ENCODE data around the gene CFL2.
"Not testable (repeated sequence)": the region's sequence is repeated elsewhere in the genome, so short reads cannot be mapped to it uniquely, and the experiment has no call there.

The CFL2 gene

DNA sequence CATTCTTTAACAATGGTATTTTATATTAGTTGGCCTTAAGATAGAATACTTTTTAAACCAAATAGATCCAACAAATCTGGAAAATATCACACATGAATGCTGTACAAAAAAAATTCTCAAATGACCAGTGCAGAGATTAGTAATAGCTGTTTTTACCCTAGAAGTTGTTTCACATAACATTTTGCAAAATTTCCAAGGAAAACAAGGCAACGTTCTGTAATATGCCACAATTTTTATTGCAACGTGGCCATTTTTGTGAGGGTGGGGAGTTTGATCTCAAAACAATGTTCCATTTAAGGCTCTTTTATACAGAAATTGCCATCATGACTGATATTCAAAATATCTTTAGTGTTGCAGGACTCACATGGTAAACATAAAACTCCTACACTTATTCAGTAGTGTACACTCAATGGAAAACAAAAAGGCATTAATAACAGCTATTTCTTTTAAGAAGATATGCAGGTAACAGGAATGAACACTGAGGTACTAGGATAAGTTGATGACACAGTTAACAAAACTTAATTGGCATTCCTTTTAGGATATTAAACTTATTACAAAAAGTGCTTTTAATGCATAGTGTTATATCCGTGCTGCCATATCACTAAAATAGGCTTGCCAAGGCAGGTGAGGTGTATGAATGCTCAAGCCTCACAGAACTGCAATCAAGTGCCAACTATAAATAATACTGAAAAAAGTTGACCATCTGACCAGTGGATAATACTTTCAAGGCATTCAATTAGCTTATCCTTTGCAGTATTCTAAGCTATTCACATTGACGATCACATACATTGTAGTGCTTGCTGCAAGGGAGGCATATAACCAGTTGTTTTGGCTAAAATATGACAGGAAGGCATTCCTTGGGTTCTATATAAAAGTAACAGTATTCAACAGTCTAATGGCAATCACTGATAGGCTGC, 2.3 kb downstream of the CFL2 start:
- DNase-seq (ENCODE audit: low spot score): no peak

DNA sequence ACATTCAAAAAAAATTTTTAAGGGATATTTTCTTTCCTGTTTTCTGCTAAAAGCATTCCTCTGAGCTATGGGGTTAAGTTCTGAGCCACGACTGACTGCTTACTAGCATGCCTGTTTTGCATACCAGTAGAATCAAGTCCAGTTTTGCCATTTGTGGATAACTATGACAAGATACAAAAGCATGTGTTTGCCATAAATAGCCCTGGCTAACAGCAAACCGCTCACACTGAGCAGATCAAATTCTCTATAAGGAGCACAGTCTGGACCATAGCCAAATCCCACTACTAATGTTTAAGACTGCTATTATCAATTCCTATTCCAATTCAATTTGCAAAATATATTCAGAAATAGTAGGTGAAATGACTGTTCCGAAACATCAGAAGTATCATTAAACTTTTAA, 3.2 kb downstream of the CFL2 start:
- DNase-seq (ENCODE audit: low spot score): no peak

DNA sequence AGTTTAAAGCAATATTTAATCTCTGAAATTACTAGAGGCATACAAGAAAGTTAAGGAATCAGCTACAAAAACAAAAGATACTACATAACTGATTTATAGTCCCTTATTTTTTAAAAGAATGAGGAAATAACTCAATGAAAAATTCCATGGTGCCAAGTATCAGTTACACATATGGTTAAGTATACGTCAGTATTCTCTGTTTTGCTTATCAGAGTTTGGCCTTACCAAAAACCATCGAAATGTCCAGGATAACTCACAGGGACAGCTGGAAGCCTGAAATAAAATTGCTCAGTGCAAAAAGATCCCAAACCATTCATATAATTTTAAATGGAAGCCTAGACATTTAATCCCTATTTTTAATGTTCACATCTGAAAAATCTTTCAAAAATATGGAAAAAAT, 3.6 kb downstream of the CFL2 start:
- DNase-seq (ENCODE audit: low spot score): no peak

DNA sequence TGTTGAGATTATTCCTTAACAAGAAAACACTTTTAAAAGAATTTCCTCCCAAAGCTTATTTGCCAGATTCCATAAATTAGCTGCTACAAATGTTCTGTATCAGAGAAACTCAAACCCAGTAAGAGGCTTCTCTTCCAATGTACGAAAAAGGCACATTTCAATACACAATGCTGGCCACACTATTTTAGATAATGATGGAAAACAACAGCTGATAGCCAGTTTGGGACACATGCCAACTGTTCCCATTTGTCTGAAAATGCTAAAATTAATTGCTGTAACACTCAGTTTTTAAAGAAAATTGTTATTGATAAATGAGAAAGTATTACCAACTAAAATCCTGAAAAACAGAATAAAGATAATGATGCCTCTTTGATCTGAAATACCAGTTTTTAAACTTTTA, 4.4 kb downstream of the CFL2 start:
- no peak for DNase-seq (ENCODE audit: low spot score)

DNA sequence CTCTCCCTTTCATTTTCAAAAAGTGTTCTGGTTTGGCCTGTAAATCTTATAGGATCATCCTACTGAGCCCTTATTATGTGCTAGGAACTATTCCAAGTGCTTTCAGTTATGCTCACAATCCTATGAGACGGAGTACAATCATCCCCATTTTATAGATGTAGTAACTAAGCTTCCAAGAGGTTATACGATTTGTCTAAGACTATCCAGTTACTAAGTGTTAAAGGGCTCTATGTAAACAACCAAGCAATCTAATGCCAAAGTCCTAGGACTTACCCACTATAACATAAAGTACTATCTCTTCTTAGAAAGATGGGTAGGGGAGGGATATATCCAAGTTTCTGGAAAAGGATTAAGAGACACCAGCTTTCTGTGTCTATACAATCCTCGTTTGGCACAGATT, 6.7 kb downstream of the CFL2 start:
- DNase-seq (ENCODE audit: low spot score): no peak

DNA sequence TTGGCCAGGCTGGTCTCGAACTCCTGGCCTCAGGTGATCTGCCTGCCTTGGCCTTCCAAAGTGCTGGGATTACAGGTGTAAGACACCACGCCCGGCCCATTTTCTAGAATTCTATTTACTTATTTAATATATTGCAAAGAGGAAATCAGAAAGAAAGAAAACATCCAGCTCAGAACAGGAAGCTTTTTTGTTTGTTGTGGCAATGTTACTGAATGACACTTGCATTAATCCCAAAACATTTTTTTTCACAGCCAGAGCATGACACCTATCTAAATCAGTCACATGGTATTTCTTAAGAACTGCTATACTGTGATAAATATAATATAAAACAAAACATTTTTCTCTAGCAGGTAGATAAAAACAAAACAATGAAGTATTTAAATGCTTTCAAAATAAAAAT, 12.6 kb downstream of the CFL2 start:
- no peak for DNase-seq (ENCODE audit: low spot score)

DNA sequence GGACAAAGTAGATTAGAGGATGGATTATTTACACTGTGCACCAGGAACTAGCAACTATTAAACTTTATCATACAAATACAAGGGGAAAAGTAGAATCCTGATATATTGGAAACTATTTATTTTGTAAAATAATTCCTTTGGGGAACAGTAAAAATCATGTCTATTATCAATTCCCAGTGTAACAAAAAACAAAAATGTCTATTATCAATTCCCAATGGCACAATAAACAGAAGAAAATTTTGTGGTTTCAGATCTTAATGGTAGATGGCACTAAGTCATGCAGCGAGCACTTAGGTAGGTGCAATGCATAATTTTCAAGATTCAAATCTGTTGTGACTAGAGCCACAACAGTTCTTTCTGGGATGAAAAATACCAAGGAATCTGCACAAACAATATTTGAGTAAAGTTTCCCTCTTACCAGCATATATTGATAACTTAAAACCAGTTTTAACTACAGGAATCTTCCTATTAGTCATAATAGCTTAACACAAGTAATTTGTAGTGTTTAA, 13.7 kb downstream of the CFL2 start:
- no peak for DNase-seq (ENCODE audit: low spot score)

DNA sequence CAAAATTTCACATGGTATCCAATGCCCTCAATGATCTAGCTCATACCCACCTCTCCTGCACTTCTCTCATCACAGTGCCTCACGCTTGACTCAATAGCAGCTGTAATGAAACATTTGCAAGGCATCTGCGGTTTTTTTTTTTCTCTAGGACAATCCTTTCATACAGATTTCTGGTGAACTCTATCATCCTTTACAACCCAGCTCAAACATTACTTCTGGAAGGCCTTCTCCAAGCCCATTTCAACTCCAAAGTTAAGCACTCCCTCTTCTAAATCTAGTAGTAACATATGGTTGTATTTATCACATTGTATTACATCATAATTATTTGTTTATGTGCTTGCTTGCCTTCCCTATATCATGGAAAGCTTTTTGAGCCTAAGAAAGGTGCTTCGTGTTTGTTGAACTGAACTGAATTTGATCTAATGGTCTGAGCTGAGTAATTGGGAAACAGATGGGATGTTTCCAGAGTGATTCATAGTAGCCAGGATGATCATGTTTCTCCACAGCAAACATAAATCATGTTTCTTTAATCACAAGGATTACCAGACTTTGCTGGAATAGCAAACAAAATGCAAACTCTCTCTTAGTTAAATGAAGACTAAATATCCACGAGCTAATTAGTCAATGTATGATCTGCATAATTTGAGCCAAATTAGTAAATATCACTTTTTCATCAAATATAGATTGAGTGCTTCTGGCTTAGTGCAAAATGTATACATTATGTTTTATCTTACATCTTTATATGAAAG, 14.3 kb downstream of the CFL2 start:
- no peak for DNase-seq (ENCODE audit: low spot score)

DNA sequence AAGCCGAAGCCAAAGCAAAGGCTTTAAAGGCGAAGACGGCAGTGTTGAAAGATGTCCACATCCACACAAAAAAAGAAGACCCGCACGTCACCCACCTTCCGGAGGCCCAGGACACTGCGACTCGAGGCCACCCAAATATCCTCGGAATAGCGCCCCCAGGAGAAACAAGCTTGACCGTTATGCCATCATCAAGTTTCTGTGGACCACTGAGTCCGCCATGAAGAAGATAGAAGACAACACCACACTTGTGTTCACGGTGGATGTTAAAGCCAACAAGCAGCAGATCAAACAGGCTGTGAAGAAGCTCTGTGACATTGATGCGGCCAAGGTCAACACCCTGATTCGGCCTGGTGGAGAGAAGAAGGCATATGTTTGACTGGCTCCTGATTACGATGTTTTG, 20.2 kb downstream of the CFL2 start:
- not testable (repeated sequence) for DNase-seq (ENCODE audit: low spot score)

DNA sequence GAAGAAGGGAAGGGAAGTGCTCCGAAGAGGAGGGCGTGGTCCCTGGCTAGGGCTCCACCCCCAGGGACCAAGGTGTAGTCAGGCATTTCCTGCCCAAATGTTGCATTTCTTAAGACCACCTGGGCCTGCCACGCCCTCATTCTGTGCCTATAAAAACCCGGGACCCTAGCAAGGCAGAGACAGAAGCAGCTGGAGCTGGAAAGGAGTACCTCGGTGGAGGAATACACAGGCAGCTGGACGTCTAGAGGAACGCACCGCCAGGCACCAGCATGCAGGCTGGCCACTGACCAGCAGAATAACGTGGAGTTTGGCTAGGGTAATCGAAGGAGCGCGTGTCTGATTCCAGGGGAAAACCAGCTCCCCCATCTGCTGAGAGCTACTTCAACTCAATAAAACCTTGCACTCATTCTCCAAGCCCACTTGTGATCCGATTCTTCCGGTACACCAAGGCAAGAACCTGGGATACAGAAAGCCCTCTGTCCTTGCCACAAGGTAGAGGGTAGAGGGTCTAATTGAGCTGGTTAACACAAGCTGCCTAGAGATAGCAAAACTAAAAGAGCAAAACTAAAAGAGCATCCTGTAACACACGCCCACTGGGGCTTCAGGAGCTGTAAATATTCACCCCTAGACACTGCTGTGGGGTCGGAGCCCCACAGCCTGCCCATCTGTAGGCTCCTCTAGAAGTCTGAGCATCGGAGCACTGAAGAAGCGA, 21.0 kb downstream of the CFL2 start:
- DNase-seq (ENCODE audit: low spot score): no peak

DNA sequence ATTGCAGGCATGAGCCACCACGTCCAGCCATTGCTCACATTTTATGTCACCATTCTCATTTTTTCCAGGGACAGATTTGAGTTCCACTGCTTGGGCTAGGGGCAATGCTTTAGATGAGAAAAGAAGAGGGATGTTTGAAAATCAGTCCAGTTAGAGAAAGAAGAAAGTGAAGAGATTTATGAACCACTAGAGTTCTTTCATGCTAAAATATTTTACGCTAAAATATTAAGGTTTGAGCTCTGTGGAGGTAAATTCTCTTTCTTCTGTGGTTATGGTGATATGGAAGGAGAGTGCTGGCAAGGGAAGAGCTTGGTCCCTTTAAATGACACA, 21.5 kb downstream of the CFL2 start:
- no peak for DNase-seq (ENCODE audit: low spot score)

DNA sequence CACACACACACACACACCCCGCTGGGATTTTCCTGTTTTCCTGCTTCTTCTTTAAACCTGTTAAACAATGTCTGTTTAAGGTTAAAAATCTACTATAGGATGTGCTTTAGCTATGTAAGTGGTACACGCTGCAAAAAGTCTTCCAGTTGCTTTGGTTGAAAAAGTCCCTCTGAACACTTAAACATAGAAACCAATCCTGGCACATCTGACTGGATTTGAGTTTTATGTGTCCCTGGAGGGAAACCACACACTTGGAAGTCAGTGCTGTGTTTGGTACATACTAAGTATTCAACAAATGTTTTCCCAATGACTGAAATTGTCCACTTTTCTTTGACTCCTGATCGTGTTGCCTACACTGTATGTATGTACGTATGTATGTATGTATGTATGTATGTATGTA, 22.0 kb downstream of the CFL2 start:
- no peak for DNase-seq (ENCODE audit: low spot score)

DNA sequence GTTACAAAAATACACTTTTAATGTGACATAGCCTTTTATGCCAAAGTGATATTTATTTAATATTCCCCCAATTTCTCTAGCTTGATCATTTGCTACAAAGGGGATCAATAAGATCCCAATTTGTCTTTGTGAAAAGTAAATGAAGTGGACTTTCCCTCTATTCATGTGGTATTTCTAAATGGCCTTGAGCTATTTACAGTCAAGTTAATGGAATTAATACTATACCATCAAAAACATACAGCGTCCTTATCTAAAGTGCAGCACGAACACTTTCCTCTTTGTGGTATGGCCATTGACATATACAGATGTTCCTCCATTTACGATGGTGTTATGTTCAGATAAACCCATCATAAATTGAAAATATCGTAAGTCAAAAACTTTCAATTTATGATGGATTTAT, 23.2 kb downstream of the CFL2 start:
- no peak for DNase-seq (ENCODE audit: low spot score)

DNA sequence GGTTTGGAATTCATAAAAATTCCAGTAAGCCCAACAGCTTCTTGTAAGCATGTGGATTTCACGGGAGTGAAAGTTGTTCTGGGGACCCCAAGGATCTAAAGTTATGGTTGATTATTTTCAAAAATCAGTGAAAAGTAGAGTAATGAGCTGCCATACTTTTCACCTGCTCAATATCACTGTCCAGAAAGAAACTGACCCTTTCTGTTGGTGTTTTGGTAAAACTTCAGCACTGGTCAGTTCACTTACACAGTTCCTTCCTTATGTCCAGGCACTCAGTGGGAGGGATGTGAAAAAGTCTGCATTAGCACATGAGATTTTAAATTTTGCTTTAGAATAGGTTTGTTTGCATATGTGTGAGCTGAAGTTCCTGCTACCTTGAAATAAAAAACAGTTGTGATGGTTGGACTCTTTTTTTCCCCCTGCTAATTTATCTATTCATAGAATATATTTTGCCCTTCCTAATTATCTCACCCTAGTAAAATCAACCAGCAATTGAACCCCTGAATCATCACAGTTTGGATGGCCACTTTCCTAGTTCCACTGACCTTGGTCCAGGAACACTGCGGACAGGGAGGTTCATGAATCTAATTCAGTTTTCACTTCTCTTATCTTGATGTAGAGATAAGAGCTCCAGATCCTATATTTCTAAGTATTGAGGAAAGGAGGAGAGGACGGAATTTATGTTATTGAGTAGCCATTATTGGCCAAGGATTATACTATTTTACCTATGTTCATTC, 25.8 kb downstream of the CFL2 start:
- no peak for DNase-seq (ENCODE audit: low spot score)

DNA sequence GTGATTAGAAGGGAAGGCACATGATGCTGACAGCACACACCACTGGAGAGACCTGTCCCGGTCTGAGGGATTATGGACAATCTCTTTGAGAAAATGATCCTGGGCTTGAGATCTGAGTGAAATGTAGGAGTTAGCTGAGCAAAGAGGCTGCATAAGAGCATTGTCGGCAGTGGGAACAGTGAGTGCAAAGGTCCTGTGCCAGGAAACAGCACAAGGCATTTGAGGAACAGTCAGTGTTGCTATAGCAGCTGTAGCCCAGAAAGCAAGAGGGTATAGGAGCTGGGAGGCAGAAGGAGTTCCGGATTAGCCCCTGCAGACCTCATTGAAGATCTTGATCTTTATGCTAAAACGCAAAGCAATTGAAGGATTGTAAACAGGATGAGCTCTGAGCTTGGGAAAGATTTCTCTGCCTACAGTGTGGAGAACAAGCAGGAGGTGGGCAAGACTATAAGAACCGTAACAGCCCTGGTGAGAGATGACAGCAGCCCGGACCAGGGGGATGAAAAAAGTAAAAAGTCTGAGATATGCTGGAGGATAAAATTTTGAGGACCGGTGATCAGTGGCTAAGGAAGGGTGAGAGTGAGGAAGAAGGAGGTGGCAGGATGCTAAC, 28.5 kb downstream of the CFL2 start:
- no peak for DNase-seq (ENCODE audit: low spot score)

DNA sequence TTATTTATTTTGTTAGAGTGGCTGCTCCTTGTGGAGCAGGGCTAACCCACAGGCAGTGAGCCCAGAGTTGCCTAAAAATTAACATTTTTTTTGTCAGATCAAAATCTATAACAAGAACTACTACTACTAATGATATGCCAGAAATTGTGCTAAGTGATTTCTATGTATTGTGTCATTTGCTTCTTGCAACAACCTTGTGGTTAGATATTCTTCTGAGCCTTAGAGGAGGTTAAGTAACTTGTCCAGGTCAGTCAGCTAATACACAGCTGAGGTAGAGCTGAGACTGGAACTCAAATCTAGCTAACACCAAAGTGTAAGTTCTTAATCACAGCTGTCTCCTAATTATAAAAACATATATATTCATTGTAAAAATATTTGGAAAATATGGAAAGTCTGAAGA, 29.8 kb downstream of the CFL2 start:
- no peak for DNase-seq (ENCODE audit: low spot score)

DNA sequence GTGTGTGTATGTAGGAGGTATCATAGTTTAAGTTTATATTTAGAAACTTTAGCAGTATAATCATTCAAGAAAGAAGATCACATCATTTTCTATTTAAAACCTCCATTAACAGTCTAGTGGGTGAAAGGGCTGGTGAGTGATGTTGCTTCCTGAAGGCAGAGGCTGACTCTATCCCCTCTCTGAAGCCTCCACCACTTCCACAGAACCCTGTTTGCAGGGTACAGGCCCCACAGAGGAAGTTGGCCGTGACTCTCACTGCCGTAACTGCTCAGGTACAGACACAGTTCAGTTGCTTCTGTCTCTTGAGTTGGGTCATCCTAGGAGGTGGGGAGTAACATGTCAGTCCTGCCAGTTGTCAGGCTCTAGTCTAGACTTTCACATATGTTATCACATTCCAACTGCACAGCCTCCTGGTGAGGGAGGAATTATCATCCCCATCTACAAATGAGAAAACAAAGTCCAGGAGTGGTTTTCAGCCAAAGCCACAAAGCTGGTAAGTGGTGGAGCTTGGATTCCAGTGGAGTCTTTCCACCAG, 31.5 kb downstream of the CFL2 start:
- peak; percentile 11 for DNase-seq (ENCODE audit: low spot score)

DNA sequence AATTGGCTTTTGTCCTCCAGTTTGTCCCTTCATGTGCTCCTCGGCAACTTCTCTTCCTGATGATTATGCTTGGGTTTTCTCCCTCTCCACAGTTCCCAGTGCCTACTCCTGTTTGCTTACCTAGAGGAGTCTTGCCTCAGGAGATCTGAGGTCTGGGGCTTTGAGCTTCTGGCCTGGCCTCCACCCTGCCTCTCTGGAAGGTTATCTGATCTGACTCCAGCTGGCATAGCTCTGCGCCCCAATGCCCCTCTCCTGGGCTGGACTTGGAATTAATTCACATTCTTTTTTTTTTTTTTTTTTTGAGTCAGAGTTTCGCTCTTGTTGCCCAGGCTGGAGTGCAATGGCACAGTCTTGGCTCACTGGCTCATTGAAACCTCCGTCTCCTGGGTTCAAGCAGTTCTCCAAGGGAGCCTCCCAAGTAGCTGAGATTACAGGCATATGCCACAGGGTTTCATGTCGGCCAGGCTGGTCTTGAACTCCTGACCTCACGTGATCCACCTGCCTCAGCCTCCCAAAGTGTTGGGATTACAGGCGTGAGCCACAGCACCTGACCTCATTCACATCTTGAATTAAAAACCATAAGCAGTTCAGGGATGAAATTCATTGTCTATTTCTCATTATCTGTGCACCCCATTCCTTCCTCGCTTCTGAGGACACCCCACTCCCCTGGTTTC, 33.5 kb downstream of the CFL2 start:
- DNase-seq (ENCODE audit: low spot score): no peak

DNA sequence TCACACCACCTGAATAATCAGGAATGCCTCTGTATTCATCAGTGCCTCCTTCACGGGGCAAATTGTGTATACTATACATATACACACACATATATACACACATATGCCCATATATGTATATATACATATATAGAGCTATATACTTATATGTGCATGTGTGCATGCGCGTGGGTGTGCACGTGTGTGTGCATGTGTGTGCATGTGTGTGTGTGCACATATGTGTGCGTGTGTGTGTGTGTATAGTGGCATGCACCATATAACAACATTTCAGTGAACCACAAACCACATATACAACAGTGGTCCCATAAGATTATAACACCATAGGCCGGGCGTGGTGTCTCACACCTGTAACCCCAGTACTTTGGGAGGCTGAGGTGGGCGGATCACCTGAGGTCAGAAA, 35.7 kb downstream of the CFL2 start:
- no peak for DNase-seq (ENCODE audit: low spot score)

DNA sequence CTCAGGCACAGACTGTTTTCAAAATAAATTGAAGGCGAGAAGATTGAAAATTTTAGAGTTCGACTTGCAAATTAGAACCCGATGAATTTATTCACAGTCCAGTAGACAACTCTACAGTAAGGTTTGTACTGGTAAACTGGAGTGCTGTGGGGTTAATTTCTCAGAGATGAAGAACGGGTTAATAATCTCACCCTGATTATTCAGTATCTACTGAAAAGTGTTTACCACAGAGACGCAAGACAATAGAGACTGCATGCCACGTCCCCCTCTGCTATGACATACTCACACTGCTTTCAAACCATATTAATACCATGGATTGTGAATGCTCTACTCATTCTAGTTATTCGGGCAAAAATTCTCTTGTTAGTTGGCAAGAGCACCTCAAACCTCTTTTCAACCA, 36.1 kb downstream of the CFL2 start:
- DNase-seq (ENCODE audit: low spot score): no peak
